ENCODE results near the gene ISLR2.

GRCh38 chr15:74123658-74124057 lies 6.7 kb upstream of the ISLR2 start:
- TF ChIP-seq, protein P1, sequence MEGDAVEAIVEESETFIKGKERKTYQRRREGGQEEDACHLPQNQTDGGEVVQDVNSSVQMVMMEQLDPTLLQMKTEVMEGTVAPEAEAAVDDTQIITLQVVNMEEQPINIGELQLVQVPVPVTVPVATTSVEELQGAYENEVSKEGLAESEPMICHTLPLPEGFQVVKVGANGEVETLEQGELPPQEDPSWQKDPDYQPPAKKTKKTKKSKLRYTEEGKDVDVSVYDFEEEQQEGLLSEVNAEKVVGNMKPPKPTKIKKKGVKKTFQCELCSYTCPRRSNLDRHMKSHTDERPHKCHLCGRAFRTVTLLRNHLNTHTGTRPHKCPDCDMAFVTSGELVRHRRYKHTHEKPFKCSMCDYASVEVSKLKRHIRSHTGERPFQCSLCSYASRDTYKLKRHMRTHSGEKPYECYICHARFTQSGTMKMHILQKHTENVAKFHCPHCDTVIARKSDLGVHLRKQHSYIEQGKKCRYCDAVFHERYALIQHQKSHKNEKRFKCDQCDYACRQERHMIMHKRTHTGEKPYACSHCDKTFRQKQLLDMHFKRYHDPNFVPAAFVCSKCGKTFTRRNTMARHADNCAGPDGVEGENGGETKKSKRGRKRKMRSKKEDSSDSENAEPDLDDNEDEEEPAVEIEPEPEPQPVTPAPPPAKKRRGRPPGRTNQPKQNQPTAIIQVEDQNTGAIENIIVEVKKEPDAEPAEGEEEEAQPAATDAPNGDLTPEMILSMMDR (IDR thresholded peaks at IDR 0.05) = no peak
- TF ChIP-seq POLR2A (IDR thresholded peaks at IDR 0.05) = no peak

Measured in vagina (tissue), 2 donors.